Keratinocyte (primary cell): Measurements from ENCODE around the gene DENND2A.

Source experiments
- EZH2 ChIP-seq: IDR thresholded peaks from one replicate; pipeline ENCODE4 v1.6.1; 2012; ENCODE audit warnings: inconsistent platforms, mild to moderate bottlenecking, low read length, moderate library complexity
- TF ChIP-seq, protein P1 (sequence below), 3 experiments: IDR thresholded peaks in 1 of 3; conservative IDR thresholded peaks in 1 of 3; optimal IDR thresholded peaks in 1 of 3; 2 replicates in 2 of 3; 3 replicates in 1 of 3; pipeline versions ENCODE3 to v1.5.1; 2011; ENCODE audit warnings: low read length in 3 of 3, mild to moderate bottlenecking in 3 of 3, moderate library complexity in 2 of 3, control low read depth in 1 of 3, inconsistent platforms in 1 of 3; ENCODE audit not compliant: insufficient read depth in 2 of 3; ENCODE audit errors: extremely low read depth in 1 of 3

GRCh38 chr7:140617081-140617480 is 23.5 kb downstream of the DENND2A start:
- TF ChIP-seq, protein P1, sequence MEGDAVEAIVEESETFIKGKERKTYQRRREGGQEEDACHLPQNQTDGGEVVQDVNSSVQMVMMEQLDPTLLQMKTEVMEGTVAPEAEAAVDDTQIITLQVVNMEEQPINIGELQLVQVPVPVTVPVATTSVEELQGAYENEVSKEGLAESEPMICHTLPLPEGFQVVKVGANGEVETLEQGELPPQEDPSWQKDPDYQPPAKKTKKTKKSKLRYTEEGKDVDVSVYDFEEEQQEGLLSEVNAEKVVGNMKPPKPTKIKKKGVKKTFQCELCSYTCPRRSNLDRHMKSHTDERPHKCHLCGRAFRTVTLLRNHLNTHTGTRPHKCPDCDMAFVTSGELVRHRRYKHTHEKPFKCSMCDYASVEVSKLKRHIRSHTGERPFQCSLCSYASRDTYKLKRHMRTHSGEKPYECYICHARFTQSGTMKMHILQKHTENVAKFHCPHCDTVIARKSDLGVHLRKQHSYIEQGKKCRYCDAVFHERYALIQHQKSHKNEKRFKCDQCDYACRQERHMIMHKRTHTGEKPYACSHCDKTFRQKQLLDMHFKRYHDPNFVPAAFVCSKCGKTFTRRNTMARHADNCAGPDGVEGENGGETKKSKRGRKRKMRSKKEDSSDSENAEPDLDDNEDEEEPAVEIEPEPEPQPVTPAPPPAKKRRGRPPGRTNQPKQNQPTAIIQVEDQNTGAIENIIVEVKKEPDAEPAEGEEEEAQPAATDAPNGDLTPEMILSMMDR (optimal IDR thresholded peaks at IDR 0.05 in 1 of 3, IDR thresholded peaks at IDR 0.05 in 1 of 3, conservative IDR thresholded peaks at IDR 0.05 in 1 of 3; ENCODE audit: extremely low read depth in 1 of 3, insufficient read depth in 2 of 3, low read length in 3 of 3) = no peak
- no peak for TF ChIP-seq EZH2
